HG03520 (cell line): ENCODE results near the gene CTNNA1.
"Not testable (repeated sequence)": the region's sequence is repeated elsewhere in the genome, so short reads cannot be mapped to it uniquely, and the experiment has no call there.

Experiments
- ATAC-seq: cut with Tn5 transposase; IDR thresholded peaks from one replicate; pipeline ENCODE4 v1.9.1; 2021; ENCODE audit warnings: mild to moderate bottlenecking, moderate library complexity; ENCODE audit not compliant: unreplicated experiment

CTNNA1 gene

DNA sequence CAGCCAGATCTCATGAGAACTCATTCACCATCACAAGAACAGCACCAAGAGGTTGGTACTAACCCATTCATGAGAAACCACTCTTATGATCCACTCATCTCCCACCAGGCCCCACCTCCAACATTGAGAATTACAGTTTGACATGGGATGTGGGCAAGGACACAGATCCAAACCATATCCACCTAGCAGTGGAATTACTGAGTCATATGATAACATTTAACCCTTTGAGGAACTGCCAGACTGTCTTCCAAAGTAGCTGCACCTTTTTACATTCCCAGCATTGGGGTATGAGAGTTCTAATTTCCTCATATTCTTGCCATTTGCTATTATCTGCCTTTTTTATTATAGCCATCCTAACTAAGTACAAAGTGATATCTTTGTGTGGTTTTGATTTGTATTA, 51.9 kb downstream of the CTNNA1 start:
- no peak for ATAC-seq

DNA sequence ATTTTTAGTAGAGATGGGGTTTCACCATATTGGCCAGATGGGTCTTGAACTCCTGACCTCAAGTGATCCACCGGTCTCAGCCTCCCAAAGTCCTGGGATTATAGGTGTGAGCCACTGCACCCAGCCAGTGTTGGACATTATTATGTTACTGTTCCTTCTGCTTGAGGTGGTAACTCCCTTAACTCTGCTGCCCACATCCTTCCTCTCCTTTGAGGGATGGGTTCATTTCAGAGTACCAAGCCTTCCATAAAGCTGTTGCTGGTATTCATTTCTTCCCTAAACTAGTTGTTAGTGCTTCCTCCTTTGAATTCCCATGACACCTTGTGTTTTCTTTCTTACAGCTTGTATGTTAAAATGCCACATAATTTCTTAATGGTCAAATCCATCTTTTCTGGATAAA, 54.0 kb downstream of the CTNNA1 start:
- no peak for ATAC-seq

DNA sequence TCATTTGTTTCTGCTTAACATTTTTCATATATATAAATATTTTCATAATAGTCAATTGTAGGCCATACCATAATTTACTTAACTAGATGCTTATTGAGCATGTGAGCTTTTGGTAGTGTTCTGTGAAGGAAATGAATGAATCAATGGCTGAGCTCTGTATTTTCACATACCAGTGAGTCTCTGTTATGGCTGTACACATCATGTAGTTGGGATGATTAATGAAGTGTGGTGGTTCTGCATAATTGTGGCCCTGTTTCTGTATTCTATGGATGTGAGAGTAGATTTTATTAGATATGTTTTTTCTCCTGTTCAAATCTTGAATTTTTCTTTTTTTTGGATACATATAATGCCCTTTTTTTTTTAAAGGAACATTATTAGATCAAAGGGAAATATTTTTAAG, 56.2 kb downstream of the CTNNA1 start:
- no peak for ATAC-seq

- ATAC-seq = not testable (repeated sequence)
Measured at GRCh38 chr5:138810861-138811260, 57.6 kb downstream of the CTNNA1 start.

- no peak for ATAC-seq
Measured at GRCh38 chr5:138815529-138815928, 62.3 kb downstream of the CTNNA1 start.

GRCh38 chr5:138817241-138817640, 64.0 kb downstream of the CTNNA1 start:
- ATAC-seq = no peak

GRCh38 chr5:138819081-138819480, 65.9 kb downstream of the CTNNA1 start:
- ATAC-seq = no peak

- no peak for ATAC-seq
Measured at GRCh38 chr5:138820695-138821094, 67.5 kb downstream of the CTNNA1 start.

DNA sequence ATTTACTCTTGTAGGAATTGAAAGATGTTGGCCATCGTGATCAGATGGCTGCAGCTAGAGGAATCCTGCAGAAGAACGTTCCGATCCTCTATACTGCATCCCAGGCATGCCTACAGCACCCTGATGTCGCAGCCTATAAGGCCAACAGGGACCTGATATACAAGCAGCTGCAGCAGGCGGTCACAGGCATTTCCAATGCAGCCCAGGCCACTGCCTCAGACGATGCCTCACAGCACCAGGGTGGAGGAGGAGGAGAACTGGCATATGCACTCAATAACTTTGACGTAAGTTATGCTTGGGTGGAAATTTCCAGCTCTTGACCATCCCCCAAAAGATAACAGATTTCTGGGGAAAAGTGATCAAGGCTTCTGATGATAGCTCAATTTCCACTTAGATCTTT, 71.3 kb downstream of the CTNNA1 start:
- ATAC-seq = no peak

DNA sequence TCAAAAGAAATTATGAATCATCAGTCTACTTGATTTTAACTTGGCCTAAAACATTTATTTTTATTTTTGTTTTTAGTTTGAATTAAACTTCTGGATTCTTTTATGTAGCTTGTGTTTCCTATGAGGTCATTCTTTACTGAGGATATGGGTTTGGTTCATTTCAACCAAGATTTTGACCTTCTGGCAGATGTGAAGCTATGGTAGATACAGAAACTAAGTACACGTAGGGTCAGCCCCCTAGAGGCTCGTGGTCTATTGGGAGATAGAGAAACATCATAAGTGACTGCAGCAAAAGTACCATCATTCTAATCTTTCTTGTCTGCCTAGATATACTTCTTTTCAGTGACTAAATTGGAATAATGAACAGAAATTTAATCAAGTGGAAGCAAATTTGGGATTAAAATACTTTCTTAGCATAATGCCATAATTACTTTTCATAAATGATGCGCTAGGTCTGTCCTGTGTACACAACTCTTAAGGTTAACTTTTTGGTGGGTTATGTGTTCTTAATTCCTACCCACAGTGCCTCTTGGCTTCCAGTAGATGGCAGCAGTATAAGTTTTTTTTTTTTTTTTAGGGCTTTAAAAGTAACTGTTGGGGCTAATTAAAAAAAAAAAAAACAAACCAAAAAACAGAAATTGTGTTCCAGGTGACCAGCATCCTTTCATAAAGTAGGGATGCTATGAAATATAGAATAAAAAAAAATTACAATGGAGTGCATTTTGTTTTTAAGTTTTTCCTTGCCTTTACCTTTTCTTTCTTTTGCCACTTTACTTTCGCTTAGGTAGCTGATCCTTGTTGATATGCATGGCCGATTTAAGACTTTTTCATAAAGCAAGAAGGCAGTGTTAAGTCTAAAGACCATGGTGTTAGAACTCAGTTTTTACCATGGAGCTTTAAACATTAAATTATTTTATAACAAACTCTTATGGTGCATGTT, 72.0 kb downstream of the CTNNA1 start:
- no peak for ATAC-seq

- no peak for ATAC-seq
Measured at GRCh38 chr5:138828556-138828955, 75.3 kb downstream of the CTNNA1 start.

DNA sequence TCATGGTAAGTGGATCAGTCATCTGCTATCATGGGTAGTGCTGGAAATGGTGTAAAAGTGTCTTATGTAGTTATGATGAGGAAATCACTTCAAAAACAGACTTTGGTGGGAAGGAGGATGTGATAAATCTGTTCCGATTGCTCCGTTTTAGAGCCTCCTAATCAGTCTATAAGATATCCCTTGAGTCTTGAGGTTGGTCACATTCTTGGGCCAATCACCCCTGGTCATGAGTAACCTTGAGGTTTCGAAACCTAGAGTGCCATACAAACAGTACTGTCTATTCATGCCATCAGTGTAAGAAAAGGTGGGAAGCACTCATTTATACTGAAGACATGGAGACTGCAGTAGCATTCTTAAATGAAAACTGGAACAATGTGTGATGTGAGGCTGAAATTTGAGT, 76.1 kb downstream of the CTNNA1 start:
- no peak for ATAC-seq

DNA sequence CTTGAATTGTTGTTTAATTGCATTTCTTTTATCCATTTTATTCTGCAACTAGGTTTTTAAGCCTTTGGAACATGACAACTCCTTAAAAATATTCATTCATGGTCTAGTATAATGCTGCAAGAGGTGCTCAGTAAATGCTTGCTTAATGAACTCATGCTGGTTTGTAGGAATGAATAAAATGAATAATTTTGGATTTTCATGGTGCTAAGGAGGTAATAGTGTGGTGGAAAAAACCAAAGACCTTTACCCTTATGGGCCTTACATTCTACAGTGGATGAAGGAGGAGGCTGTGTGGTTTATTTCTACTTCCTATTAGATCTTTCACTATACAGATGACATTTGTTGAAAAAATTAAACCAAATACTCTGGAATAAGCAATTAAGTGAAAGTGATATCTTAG, 78.5 kb downstream of the CTNNA1 start:
- no peak for ATAC-seq

GRCh38 chr5:138832218-138832617, 79.0 kb downstream of the CTNNA1 start:
- no peak for ATAC-seq

DNA sequence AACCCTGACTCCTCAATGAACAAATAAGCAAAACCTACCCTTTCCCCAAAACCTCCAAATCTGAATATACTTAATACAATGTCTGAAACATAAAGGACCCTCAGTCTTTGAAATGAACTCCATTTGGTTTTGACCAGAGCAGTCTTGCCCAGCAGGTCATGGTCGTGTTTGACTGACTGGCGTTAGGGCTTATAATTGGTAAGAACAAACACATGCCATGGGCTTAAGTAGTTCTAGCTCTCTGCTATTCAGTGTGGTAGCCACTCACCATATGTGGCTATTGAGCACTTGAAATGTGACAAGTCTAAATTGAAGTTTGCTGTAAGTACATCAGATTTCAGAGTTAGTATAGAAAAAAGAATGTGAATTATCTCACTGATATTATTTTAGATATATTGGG, 79.9 kb downstream of the CTNNA1 start:
- ATAC-seq = no peak

GRCh38 chr5:138833726-138834480, 80.7 kb downstream of the CTNNA1 start:
- ATAC-seq = no peak

GRCh38 chr5:138834853-138835252, 81.6 kb downstream of the CTNNA1 start:
- not testable (repeated sequence) for ATAC-seq

DNA sequence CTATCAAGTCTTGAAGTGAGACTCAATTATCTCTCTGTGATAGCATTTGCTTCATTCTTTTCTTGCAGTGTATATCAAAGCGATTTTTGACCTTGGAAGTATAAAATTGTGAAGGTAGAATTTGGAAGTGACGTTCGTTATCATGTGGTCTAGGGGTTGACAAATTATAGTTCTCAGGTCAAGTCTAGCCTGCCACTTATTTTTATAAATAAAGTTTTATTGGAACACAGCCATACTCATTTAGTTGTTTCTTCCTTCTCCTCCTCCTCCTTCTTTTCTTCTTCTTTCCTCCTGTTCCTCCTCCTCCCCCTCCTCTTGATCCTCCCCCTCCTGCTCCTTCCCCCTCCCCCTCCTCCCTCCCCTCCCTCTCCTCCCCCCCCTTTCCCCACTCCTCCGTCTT, 83.9 kb downstream of the CTNNA1 start:
- no peak for ATAC-seq

DNA sequence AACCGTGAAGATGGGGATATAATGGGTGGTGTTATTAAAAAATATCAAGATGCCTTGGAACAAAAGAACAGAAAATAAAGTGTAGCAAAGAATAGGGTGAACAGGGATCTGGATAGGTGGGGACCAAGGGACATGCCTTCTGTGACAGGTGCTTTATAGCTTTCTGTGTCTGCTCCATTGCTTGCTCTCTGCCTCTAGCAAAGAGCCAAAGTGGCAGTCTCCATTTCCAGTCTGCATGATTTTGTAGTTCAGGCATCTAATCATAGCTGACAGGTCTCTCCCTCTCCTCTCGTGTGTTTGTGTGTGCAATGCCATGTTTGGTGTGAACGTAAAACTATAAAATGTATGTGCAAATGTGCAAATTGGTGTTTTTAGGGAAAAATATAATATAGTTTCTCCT, 86.9 kb downstream of the CTNNA1 start:
- no peak for ATAC-seq

- ATAC-seq = no peak
Measured at GRCh38 chr5:138841531-138841930, 88.3 kb downstream of the CTNNA1 start.

GRCh38 chr5:138843316-138844124, 90.3 kb downstream of the CTNNA1 start:
- ATAC-seq = no peak
